OCI-M1 (cell line): ENCODE measurements around the gene CLDN3.
"Not testable (repeated sequence)": the region's sequence is repeated elsewhere in the genome, so short reads cannot be mapped to it uniquely, and the experiment has no call there.

ENCODE experiments used
- DNase-seq: peaks from one replicate; lab custom pipeline; 2025; lab: John Stamatoyannopoulos, UW

CLDN3 gene

DNA sequence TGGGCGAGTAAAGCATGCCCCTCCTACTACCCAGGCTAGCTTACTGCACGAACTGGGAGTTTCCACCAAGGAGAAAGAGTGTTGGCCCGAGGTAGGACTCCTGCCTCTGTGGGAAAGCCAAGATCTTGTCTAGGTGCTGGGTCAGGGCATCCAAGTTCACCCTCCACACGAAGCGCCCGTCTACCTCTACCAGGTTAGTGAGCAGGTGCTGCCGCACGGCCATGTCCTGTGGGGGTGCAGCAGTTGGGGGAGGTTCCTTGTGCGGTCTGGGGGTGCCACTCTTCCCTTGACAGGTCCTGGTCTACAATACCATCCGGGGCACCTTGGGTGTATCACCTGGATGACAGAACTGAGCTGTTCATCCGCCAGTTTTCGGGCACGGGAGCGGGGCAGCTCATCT is 33.2 kb downstream of the CLDN3 start:
- no peak for DNase-seq

DNA sequence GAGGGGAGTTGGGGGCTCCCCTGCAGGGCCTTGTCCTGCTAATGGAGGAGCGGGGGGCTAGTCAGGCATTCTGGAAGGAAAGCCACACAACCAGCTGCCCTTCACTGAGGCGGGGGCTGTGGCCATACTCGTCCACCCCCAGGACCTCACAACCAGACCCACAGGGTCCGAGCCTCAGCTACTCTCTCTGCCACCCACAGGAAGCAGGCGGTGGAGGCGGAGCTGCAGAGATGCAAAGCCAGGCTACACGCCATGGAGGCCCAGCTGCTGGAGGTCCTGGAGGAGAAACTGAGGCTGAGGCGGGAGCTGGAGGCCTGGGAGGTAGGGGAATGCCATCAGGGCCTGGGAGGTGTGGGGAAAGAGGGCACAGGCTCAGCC is 34.6 kb downstream of the CLDN3 start:
- DNase-seq = no peak

DNA sequence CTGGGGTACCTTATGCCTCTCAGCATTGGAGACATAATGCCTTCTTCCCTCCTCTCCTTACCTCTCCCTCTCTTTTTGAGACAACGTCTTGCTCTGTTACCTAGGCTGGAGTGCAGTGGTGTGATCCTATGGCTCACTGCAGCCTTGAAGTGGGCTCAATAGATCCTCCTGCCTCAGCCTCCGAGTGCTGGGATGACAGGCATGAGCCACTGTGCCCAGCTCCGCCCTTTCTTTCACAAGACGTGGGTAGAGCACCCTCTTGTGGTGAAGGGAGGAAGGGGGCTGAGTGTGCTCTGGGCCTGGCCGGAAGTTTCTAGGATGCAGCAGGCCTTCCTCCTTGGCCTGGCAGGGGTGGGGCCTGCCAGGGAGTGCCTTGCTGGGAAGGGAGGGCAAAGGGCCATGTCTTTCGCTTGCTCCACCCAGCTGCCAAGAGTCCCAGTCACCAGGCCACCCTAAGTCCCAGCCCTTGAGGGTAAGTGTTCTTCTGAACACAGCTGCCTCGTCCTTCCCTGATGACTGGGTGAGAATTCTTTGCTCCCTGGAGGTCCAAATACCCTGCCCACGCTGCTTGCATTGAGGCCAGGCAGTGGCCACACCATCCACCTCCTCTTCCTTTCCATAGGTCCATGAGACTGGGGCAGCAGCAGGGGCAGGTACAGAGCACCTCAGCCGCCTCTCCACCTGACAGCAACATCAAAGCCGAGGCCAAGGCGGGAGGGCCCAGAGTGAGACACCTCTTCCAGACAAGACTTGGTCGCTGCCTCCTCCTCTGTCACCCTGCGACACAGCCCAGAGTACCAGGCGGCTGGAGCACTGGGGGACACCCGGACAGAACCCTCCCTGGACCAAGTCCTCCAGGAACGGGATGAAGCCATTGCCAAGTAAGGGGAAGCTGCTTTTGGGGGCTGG is 35.2 kb downstream of the CLDN3 start:
- peak; percentile 98 for DNase-seq

DNA sequence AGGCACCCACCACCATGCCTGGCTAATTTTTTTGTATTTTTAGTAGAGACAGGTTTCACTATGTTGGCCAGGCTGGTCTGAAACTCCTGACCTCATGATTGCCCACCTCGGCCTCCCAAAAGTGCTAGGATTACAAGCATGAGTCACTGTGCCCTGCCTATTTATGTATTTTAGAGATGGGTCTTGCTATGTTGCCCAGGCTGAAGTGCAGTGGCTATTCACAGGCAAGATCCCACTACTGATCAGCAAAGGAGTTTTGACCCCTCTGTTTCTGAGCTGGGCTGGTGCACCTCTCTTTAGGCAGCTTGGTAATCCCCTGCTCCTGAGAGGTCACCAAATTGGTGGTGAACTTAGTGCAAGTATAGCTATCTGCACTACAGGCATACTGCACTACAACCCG is 37.7 kb downstream of the CLDN3 start:
- DNase-seq = no peak

DNA sequence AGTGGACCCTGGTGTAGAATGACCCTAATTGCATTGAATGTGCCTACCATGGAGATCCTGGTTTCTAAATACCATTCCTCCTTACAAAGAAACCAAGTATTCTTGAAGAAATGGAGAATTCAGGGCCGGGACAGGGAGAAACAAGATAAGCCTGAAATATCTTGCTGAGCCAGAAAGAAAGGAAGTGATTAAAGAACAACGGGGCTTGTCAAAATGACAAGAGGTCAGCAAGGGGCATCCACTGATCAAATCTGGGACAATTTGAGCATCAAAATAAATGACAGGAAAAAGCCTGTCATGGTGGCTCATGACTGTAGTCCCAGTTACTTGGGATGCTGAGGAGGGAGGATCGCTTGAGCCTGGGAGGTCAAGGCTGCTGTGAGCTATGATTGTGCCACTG is 39.6 kb downstream of the CLDN3 start:
- DNase-seq = peak; percentile 68

DNA sequence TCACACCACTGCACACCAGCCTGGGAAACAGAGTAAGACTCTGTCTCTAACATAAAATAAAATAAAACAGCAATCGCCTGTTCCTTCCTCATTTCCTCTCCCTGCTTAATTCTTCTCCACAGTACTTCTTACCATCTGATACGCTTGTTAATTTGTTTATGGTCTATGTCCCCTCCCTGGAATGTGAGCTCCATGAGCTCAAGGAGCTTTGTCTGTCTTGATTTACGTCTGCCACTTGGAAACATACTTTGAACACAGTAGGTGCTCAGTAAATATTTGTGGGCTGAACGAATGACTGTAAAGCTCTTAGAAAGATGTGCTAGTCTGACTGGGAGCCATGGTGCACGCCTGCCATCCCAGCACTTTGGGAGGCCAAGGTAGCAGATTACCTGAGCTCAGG is 41.5 kb downstream of the CLDN3 start:
- DNase-seq = no peak

DNA sequence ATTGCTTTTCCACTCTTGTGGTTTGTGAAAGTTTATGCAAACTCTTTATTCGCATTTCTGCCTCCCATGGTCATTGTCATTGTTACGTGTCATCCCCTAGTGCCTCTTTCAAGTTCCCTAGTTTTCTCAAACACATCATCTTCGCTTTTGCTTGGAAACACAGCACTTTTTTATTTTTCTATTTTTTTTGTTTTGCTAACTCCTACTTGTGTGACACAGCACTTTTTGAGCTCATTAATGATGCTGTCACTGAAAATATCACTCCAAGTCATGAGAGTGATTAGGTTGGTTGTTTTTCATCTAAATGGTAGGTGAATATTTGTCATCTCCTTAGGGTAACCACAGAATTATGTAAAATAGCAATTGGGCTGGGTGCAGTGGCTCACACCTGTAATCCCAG is 42.1 kb downstream of the CLDN3 start:
- DNase-seq = peak; percentile 30

DNA sequence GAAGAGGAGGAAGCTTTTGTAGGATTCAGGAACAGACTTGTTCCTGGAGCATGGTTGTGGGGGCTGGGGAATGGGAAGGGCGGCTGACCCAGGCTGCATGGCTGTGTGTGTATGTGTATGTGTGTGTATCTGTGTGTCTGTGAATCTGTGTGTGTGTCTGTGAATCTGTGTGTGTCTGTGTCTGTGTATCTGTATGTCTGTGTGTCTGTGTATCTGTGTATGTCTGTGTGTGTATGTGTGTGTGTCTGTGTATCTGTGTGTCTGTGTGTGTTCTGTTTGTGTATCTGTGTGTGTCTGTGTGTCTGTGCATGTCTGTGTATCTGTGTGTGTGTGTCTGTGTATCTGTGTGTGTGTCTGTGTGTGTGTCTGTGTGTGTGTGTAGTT is 44.0 kb downstream of the CLDN3 start:
- DNase-seq = no peak

DNA sequence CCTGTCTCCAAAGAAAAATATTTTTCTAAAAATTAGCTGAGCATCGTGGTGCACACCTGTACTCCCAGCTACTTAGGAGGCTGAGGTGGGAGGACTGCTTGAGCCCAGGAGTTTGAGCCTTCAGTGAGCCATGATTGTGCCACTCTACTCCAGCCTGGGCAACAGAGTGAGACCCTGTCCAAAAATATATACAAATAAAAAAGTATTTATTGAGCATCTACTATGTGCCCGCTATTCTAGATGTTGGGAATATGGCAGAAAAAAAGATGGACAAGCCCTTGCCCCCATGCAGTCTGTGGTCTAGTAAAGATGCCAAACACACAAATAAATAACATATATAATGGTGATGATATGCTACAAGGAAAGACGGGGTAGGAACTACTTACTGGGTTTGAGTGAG is 46.3 kb downstream of the CLDN3 start:
- no peak for DNase-seq

DNA sequence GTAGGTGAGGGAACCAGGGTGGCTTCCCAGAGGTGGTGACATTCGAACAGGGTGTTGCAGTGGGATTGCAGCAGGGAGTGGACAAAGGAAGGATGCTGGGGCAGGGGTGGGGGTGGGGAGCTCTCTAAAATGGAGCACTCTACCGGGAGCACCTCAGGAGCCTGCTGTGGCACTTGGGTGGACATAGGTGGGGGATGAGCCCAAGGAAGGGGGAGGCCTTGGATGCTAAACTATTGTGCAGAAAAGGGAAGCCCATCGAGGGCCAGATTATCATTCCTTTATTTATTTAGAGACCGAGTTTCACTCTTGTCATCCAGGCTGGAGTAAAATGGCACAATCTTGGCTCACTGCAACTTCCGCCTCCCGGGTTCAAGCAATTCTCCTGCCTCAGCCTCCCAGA is 47.3 kb downstream of the CLDN3 start:
- no peak for DNase-seq

DNA sequence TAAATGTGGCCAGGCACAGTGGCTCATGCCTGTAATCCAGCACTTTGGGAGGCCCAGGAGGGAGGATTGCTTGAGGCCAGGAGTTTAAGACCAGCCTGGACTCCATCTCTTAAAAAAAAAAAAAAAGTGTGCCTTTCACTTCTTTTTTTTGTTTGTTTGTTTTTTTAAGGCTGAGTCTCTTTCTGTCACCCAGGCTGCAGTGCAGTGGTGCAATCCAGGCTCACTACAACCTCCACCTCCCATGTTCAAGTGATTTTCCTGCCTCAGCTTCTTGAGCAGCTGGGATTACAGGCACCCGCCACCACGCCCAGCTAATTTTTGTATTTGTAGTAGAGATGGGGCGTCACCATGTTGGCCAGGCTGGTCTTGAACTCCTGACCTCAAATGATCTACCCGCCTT is 47.9 kb downstream of the CLDN3 start:
- DNase-seq = not testable (repeated sequence)

DNA sequence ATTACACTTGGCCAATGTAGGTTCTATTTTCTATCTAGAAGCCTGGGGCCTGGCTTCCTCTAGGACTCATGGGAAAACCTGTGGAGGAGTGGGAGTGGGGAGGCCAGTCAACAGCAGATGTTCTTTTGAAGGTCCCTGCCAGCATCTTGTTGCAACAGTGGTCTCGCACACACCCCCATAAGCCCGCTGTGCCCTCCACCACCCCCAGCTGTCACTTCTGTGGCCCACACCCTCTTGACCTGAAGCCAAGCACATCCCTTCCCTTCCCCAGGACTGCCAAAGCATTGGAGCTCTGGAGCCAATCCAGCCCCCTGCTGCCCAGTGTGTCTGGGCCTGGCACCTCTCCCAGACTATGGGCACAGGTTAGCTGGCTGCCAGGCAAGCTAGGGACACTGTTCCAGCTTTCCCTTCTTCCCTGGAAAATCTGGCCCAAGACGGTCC is 48.7 kb downstream of the CLDN3 start:
- DNase-seq = no peak

DNA sequence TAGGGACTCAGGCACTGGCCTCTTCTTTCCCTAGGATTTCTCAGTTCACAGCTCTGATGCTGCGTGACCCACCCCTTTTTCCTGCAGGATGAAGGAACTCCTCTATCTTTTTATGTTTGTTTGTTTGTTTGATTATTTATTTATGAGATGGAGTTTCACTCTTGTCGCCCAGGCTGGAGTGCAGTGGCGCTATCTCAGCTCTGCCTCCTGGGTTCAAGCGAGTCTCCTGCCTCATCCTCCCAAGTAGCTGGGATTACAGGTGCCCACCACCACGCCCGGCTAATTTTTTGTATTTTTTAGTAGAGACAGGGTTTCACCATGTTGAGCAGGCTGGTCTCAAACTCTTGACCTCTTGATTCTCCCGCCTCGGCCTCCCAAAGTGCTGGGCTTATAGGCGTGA is 49.6 kb downstream of the CLDN3 start:
- DNase-seq = not testable (repeated sequence)

DNA sequence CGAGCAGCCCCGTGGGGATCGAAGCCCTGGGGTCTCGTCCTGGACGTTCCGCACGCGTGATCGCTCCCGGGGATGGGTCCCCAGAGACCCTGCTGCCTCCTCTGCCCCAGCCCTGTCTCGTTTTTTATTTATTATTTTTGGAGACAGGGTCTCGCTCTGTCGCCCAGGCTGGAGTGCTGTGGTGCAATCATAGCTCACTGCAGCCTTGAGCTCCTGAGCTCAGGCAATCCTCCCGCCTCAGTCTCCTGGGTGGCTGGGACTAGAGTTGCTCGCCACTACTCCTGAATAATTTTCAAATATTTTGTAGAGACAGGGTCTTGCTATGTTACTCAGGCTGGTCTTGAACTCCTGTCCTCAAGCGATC is 50.3 kb downstream of the CLDN3 start:
- DNase-seq = peak; percentile 56
